Right cardiac atrium (tissue), 5 donors: ENCODE results near the gene TENT4A. TPM values are rescaled to one million over a fixed set of nuclear protein-coding genes. Genes with fewer than 3 reads are reported as not detected.
A peak's percentile ranks its signal among the peaks of the same experiment; 100 is the strongest.

Source experiments
- ATAC-seq, 2 donors: fragments of 200-7000 bp; cut with Tn5 transposase; one replicate each; pipeline versions ENCODE4 v1.8.0 to v1.9.1; 2020; ENCODE audit warnings: moderate library complexity in 2 of 2, mild to moderate bottlenecking in 1 of 2
- DNase-seq, 3 donors: peaks; one replicate each; pipeline ENCODE4 v3.0.0-alpha.2; 2020
- H3K27ac ChIP-seq: one replicate; pipeline ENCODE4 v1.5.1; 2013; ENCODE audit warnings: mild to moderate bottlenecking, low read length, control low read depth, moderate library complexity
- H3K27me3 ChIP-seq: one replicate; pipeline ENCODE4 v1.6.1; 2013; ENCODE audit not compliant: control insufficient read depth, insufficient read depth
- H3K4me1 ChIP-seq: one replicate; pipeline ENCODE4 v1.6.1; 2013; ENCODE audit warnings: low read length; ENCODE audit not compliant: control insufficient read depth, insufficient read depth
- H3K4me3 ChIP-seq: one replicate; pipeline ENCODE4 v1.5.1; 2013; ENCODE audit warnings: low read length, control low read depth
- H3K9me3 ChIP-seq: one replicate; pipeline ENCODE4 v1.6.1; 2013; ENCODE audit warnings: low read length; ENCODE audit not compliant: control insufficient read depth
- WGBS: extraction: QIAGEN DNeasy Blood & Tissue Kit; methylation state at CpG from one replicate; pipeline ENCODE4 v1.1.7; 2013; 5-methylcytosine and 5-hydroxymethylcytosine counted together
- intact Hi-C, 4 donors: fragments of 100-400 bp; cut with DNase I; formaldehyde crosslinking; loops; one replicate each; pipeline versions ENCODE4 v1.11.0 to v1.14.0; 2022 to 2023
- polyA plus RNA-seq: library from polyadenylated mRNA; stranded (reverse); fragments of 200-250 nt; gene quantifications from one replicate; pipeline ENCODE4 v1.2.3, GENCODE V29; 2013
- total RNA-seq, 4 donors: library from RNA; stranded (reverse); fragmentation: NEBNext Ultra II Directional; extraction: Animal tissue kit (Norgen Biotek cat#: 25700); gene quantifications; one replicate each; pipeline ENCODE4 v1.2.1, GENCODE V29; 2021
- donor health status: healthy with polysubstance abuse.
- donor health status: DM: no; HTN: yes; CAD: no.
- donor health status: DM: no; HTN: no; CAD: no.
- donor health status: DM: no; HTN: yes; CAD: no; lungs with severe emphysema.
- donor health status: DM: yes; HTN: yes; CAD: no.

TENT4A gene
- total and polyA plus RNA-seq, 5 donors: 4.7 to 14.5 (median 11.8) TPM

DNA sequence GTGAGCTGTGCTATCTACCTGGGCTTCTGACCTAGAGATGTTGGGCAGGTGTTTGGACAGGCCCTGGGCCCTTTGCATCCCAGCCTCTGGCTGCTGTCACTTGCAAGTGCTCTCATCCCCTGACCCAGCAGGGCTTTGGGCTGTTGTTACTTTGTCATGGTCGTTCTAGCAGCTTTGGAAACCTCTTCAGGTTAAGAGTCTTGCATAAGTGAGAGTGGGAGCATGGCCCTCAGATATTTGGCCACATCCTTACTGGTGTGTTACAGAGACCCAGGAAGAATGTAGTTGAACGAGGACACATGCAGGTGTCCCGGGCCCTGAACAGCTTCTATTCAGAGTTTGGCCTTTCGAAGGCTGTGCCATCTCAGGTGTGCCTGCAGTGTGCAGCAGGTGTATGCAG is 4.5 kb downstream of the TENT4A start:
- DNase-seq (no peak), ATAC-seq (no peak)
- Histone ChIP-seq H3K4me3 (no peak overlapping the region), H3K4me1 (peaks cover 37% of the 10 kb centered on the region), H3K27ac (no peak overlapping the region), H3K27me3 (no peaks in the 10 kb centered on the region), H3K9me3 (peaks cover 2% of the 10 kb centered on the region)
- WGBS: 63% methylated on average over 4 of the region's 4 CpGs
- intact Hi-C loops: loop anchor here in 2 of 4 donors (5.0 to 10.0 kb wide), 2 partner anchors 85 to 93 kb away; partner anchors contain the start of genes NSUN2 (in 1 of the 2) and SRD5A1 (in 1 of the 2)

DNA sequence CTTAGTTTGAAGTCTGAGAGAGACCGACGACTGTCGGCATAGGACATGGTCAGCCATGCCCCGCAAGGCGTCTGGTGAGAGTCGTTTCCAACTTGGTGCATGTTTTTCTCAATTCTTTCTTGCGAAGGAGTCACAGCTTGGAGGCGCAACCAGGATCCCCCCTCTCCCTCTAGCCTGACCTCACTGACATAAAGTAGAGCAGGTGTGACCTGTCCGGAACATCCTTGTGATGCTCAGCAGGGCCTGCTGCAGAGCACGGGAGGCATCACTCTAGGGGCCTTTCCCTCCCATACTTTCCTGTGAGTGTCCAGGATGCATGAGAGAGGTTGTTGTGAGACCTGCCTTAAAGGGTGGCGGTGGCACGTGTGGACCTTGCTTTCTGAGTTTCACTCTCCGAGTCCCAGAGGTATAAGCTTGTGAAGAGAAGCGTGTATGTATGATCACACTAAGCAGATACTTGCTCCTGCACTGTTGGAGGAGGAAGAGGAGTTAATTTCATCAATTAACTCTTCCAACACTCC is 5.0 kb downstream of the TENT4A start:
- Histone ChIP-seq H3K27ac (no peak overlapping the region), H3K9me3 (peaks cover 2% of the 10 kb centered on the region), H3K4me3 (no peak overlapping the region), H3K27me3 (no peaks in the 10 kb centered on the region), H3K4me1 (peaks cover 39% of the 10 kb centered on the region)
- intact Hi-C loops: loop anchor here in 2 of 4 donors (5.0 to 10.0 kb wide), 2 partner anchors 86 to 93 kb away; partner anchors contain the start of genes NSUN2 (in 1 of the 2) and SRD5A1 (in 1 of the 2)
- DNase-seq (no peak), ATAC-seq (no peak)
- WGBS: 72% methylated on average over 14 of the region's 14 CpGs

DNA sequence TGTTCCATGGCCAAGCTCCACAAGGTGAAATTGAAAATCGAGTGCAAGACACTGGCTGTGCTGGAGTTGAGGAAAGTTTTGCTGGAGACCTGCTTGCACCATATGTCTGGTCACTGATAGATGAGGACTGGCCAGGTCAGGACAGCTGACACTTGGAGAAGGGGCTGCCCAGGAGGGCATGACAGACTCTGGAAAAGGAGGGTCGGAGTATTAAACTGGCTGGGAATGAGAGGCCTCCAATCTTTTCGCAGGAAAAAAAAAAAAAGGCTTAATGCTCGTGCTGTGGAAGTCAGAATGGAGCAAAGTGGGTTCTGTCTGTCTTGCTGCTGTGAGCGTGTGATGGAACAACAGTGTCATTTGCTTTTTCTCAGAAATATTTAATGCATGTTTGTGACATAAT is 5.5 kb downstream of the TENT4A start:
- peaks cover 2% of the 10 kb centered on the region for H3K9me3 ChIP-seq
- ATAC-seq (no peak), DNase-seq (no peak)
- no peak overlapping the region for H3K4me3 ChIP-seq
- H3K27ac ChIP-seq: no peak overlapping the region
- H3K4me1 ChIP-seq: peaks cover 43% of the 10 kb centered on the region
- intact Hi-C loops: loop anchor here in 2 of 4 donors (5.0 to 10.0 kb wide), 2 partner anchors 86 to 94 kb away; partner anchors contain the start of genes NSUN2 (in 1 of the 2) and SRD5A1 (in 1 of the 2)
- 50% methylated on average over 5 of the region's 5 CpGs for WGBS
- no peaks in the 10 kb centered on the region for H3K27me3 ChIP-seq

DNA sequence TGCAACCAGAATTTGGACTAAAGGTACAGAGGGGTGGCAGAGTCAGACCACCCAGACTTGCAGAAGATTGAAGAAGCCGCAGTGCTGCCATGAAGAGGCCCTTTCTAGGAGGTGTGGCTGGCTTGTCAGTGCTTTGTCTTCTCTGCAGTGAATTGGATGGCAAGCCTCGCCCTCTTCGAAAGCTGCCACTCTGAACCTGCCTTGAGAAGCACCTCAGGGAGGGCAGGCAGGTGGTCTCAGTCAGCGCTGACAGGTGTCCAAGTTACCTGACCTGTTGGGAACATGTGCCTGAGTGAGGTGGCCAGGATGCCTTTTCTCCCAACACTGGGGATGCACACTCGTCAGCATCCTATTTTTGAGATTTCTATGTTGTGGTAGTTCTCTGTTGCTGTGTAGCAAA is 6.2 kb downstream of the TENT4A start:
- H3K4me1 ChIP-seq: peaks cover 44% of the 10 kb centered on the region
- H3K27ac ChIP-seq: no peak overlapping the region
- no peak for ATAC-seq
- no peaks in the 10 kb centered on the region for H3K27me3 ChIP-seq
- no peak overlapping the region for H3K4me3 ChIP-seq
- DNase-seq: no peak
- intact Hi-C loops: loop anchor here in 2 of 4 donors (5.0 to 10.0 kb wide), 2 partner anchors 87 to 95 kb away; partner anchors contain the start of genes NSUN2 (in 1 of the 2) and SRD5A1 (in 1 of the 2)
- H3K9me3 ChIP-seq: peaks cover 2% of the 10 kb centered on the region
- 85% methylated on average over 5 of the region's 5 CpGs for WGBS

DNA sequence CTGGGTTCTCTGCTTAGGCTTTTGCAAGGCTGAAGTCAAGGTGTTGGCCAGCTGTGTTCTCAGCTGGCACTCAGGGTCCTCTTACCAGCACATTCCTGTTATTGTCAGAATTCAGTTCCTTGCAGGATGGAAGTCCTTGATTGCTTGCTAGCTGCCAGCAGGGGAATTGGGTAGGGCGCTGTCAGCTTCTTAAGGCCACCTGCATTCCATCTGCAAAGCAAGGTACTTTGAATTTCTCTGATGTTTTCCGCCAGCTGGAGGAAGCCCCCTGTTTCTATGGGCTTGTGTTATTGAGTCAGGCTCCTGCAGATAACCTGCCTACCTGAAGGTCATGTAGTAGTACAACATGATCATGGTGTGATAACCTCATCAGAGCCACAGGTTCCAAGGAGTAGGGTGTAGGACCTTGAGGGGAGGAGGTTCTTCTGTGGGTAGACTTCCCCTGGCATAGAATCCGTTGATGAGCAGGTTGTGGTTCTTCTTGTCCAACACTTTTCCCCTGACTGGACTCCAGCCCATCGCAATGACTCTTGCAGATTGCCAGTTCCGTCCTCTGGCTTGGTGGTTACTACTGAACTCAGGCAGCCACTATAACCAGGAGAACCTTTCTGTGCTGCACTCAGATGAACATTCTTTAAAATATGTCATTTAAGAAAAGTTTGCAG is 6.8 kb downstream of the TENT4A start:
- WGBS: 66% methylated on average over 5 of the region's 5 CpGs
- ATAC-seq: peak in 1 of 2 donors; percentile 27
- Histone ChIP-seq H3K4me1 (peaks cover 47% of the 10 kb centered on the region), H3K9me3 (peaks cover 2% of the 10 kb centered on the region), H3K27ac (peak overlapping the region; percentile 48), H3K4me3 (no peak overlapping the region), H3K27me3 (no peaks in the 10 kb centered on the region)
- no peak for DNase-seq
- intact Hi-C loops: loop anchor here in 2 of 4 donors (5.0 to 10.0 kb wide), 2 partner anchors 88 to 95 kb away; partner anchors contain the start of genes NSUN2 (in 1 of the 2) and SRD5A1 (in 1 of the 2)

DNA sequence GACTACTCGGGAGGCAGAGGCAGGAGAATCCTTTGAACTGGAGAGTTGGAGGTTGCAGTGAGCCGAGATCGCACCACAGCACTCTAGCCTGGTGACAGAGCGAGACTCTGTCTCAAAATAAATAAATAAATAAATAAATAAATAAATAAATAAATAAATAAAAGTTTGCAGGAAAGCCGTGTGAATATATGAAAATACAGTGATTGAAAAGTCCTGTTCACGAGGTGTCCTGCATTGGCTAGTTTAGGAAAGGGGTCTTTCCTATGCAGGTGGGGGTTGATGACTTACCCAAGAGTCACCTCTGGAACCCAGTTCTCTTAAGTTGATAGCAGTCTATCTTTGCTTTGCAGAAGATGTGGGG is 7.3 kb downstream of the TENT4A start:
- DNase-seq (no peak), ATAC-seq (no peak)
- peak overlapping the region; percentile 8 for H3K27ac ChIP-seq
- intact Hi-C loops: no loop called here
- H3K4me1 ChIP-seq: peaks cover 47% of the 10 kb centered on the region
- H3K4me3 ChIP-seq: no peak overlapping the region
- H3K9me3 ChIP-seq: peaks cover 2% of the 10 kb centered on the region
- 86% methylated on average over 6 of the region's 6 CpGs for WGBS
- H3K27me3 ChIP-seq: no peaks in the 10 kb centered on the region

DNA sequence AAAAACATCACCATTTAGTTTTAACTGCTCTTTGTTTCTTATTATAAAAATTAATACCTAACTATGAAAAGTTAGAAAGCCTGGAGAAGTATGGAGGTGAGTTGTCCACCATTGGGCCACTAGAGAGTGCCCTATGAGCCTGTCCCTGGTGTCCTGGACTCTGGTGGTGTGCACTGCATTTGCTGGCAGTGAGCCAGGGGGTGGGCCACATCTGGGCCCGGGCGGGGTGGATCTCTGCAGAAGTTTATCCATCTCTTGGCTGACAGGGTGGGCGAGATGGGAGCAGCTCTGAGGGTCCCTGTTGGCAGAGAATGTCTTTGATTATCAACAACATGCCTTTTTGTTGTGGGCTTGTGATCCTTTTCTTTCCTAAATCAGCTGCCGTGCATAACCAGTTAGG is 8.2 kb downstream of the TENT4A start:
- no peak overlapping the region for H3K4me3 ChIP-seq
- peaks cover 42% of the 10 kb centered on the region for H3K4me1 ChIP-seq
- H3K27me3 ChIP-seq: no peaks in the 10 kb centered on the region
- 27% methylated on average over 4 of the region's 4 CpGs for WGBS
- peak overlapping the region; percentile 38 for H3K27ac ChIP-seq
- ATAC-seq: peak in 1 of 2 donors; percentile 65
- peak in 2 of 3 donors; percentile 64 to 67 for DNase-seq
- intact Hi-C loops: no loop called here
- H3K9me3 ChIP-seq: peaks cover 2% of the 10 kb centered on the region

DNA sequence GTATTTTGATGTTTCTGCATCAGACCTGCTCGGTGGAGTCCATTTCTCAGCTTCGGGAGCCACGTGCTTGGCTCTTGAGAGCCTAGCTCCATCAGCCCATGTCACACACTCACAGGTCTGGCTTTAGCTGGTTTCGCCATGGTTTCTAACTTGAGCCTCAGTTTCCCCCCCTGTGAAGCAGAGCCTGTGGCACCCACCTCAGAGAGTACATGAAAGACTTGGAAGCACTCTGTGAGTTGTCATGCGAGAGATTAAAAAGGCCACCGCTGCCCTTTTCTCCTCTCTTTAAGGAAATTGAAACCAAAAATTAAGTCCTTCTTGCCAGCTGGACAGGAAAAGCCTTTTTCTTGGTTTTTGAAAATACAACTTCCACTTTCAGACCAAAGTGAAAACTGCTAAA is 8.8 kb downstream of the TENT4A start:
- peaks cover 2% of the 10 kb centered on the region for H3K9me3 ChIP-seq
- 20% methylated on average over 6 of the region's 6 CpGs for WGBS
- DNase-seq (no peak), ATAC-seq (peak; percentile 27 to 28)
- H3K27me3 ChIP-seq: no peaks in the 10 kb centered on the region
- H3K27ac ChIP-seq: peak overlapping the region; percentile 21
- intact Hi-C loops: no loop called here
- H3K4me1 ChIP-seq: peaks cover 37% of the 10 kb centered on the region
- H3K4me3 ChIP-seq: peak overlapping the region; percentile 7

DNA sequence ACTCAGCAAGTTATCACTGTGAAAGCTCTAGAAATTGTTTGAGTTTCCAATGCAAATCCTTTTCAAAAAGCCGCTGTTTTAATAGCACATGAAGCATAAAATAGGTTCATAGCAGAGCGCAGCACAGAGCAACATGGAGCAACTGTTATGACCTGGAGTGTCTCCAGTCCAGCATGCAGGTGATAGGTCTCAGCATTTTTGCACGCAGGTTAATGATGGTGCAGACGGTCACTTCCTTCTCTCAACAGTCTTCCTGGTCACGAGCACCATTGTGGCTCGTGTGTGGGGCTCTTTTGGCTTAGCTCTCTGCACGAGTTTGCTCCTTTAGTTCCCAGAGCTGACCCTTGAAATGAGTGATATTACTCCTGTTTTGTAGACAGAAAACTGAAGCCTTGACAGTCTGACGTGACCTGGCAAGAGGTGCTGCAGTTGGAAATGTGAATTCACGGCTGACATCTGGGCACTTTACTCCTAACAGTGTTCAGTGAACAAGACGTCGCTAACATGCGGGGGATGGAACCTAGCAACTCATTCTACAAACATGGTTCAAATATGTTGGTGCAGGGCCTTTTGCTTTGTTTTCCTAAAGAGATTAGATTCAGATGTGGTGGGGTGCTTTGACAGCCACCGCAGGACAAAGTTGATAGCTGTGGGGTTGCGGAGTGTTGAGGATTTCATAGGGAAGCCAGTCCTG is 10.0 kb downstream of the TENT4A start:
- DNase-seq (no peak), ATAC-seq (no peak)

DNA sequence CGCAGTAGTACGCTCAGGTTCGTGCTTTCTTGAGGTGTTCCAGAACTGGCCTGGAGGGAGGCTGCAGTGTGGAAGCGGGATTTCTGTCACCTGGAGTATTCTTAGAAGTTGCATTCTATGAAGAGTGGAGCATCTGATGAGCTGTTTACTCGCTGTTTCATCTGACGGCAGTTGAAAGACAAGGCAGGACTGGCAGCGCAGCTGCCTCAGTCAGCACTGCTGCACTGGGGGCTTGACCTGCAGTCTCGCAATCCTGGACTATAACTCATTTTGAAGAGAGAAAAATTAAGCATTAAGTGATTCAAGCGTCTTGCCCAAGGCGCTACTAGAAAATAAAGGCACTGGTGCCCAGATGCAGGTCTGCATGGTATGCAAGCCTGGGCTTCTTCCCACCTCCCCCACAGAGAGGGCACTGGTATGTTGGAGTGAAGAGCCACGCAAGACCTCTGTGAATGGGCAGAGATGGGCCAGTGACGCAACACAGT is 10.6 kb downstream of the TENT4A start:
- ATAC-seq: no peak
- intact Hi-C loops: no loop called here
- peaks cover 26% of the 10 kb centered on the region for H3K4me1 ChIP-seq
- no peaks in the 10 kb centered on the region for H3K27me3 ChIP-seq
- peaks cover 2% of the 10 kb centered on the region for H3K9me3 ChIP-seq
- no peak for DNase-seq
- H3K27ac ChIP-seq: no peak overlapping the region
- H3K4me3 ChIP-seq: no peak overlapping the region
- WGBS: 84% methylated on average over 12 of the region's 12 CpGs

More for the DNA sequence above, 10.0 kb downstream of the TENT4A start:
- Histone ChIP-seq H3K9me3 (peaks cover 2% of the 10 kb centered on the region), H3K4me1 (peaks cover 28% of the 10 kb centered on the region), H3K27ac (no peak overlapping the region), H3K27me3 (no peaks in the 10 kb centered on the region), H3K4me3 (no peak overlapping the region)
- WGBS: 58% methylated on average over 14 of the region's 14 CpGs
- intact Hi-C loops: no loop called here
